Measurements from ENCODE around the gene RNF145.

DNA sequence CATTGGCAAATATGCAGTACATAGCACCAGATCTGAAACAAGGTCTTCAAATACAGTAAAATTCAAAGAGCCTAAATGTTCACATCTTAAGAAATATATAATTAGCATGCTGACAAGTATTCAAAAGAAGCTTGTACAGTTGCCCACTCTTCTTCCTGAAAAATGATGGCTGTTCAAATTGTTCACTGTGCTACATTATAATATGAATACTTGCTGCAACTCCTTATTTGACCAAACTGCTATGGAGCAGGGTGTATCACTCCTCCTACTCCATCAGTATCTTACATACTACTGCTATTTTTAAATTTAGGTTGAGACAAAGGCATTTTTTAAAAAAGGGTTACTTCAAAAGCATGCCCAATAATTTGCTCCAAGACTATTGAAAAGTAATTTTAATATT lies 39.3 kb downstream of the RNF145 start:
- TF ChIP-seq POLR2A (IDR thresholded peaks at IDR 0.05; ENCODE audit: low read length): no peak
- TF ChIP-seq GATA1 (IDR thresholded peaks at IDR 0.05; ENCODE audit: low read depth, low read length): no peak
